ENCODE measurements around the gene PLCH1. TPM values are rescaled to one million over a fixed set of nuclear protein-coding genes. Genes with fewer than 3 reads are reported as not detected.

PLCH1 gene
- total RNA-seq, 1 donor from 2014 or later: 0.26 TPM

DNA sequence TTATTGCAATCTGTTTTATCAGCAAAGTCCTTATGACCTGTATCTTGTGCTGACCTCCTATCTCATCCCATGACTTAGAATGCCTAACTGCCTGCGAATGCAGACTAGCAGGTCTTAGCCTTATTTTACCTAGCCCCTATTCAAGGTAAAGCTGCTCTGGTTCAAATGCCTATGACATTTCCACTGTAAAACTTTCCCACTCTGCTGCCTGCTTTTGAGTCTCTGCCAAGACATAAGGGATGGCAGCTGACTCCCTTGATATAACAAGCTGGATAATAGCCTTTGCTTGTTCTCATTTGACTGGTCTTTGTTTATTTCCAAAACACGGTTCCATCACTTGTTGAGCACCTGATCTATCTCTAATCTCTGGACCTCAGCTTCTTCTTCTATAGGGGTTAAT, 319.5 kb downstream of the PLCH1 start:
- H3K27me3 ChIP-seq (ENCODE audit: control insufficient read depth, insufficient read depth, low read length): no peaks in the 10 kb centered on the region
- no peaks in the 10 kb centered on the region for H3K36me3 ChIP-seq (ENCODE audit: control insufficient read depth, insufficient read depth, low read length)
- TF ChIP-seq, protein P1, sequence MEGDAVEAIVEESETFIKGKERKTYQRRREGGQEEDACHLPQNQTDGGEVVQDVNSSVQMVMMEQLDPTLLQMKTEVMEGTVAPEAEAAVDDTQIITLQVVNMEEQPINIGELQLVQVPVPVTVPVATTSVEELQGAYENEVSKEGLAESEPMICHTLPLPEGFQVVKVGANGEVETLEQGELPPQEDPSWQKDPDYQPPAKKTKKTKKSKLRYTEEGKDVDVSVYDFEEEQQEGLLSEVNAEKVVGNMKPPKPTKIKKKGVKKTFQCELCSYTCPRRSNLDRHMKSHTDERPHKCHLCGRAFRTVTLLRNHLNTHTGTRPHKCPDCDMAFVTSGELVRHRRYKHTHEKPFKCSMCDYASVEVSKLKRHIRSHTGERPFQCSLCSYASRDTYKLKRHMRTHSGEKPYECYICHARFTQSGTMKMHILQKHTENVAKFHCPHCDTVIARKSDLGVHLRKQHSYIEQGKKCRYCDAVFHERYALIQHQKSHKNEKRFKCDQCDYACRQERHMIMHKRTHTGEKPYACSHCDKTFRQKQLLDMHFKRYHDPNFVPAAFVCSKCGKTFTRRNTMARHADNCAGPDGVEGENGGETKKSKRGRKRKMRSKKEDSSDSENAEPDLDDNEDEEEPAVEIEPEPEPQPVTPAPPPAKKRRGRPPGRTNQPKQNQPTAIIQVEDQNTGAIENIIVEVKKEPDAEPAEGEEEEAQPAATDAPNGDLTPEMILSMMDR (IDR thresholded peaks at IDR 0.05; ENCODE audit: insufficient read depth, low read length, severe bottlenecking): no peak
- DNase-seq (ENCODE audit: low read depth): no peak
- no peak for FAIRE-seq
- H3K4me3 ChIP-seq (ENCODE audit: low read depth, low read length): no peak overlapping the region

DNA sequence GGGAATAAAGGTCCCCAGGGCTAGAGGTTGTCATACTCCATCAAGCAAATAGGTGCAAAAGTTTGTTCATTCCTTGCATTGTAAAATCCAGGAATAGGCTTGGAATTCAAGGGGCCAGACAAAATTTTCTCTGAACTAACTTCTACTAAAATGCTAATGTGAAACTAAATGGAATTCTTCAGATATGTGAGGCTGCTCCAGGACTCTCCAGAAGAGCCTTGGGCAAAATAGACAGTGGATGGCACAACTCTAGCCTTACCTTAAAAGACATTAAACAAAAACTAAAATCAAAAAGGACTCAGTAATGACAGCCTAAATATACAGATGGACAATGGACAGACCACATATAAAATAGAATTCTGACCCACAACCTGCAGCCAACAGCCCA, 320.6 kb downstream of the PLCH1 start:
- H3K27me3 ChIP-seq (ENCODE audit: control insufficient read depth, insufficient read depth, low read length): no peaks in the 10 kb centered on the region
- no peaks in the 10 kb centered on the region for H3K36me3 ChIP-seq (ENCODE audit: control insufficient read depth, insufficient read depth, low read length)
- H3K4me3 ChIP-seq (ENCODE audit: low read depth, low read length): no peak overlapping the region
- no peak for DNase-seq (ENCODE audit: low read depth)
- TF ChIP-seq, protein P1 (IDR thresholded peaks at IDR 0.05; ENCODE audit: insufficient read depth, low read length, severe bottlenecking): no peak
- no peak for FAIRE-seq

DNA sequence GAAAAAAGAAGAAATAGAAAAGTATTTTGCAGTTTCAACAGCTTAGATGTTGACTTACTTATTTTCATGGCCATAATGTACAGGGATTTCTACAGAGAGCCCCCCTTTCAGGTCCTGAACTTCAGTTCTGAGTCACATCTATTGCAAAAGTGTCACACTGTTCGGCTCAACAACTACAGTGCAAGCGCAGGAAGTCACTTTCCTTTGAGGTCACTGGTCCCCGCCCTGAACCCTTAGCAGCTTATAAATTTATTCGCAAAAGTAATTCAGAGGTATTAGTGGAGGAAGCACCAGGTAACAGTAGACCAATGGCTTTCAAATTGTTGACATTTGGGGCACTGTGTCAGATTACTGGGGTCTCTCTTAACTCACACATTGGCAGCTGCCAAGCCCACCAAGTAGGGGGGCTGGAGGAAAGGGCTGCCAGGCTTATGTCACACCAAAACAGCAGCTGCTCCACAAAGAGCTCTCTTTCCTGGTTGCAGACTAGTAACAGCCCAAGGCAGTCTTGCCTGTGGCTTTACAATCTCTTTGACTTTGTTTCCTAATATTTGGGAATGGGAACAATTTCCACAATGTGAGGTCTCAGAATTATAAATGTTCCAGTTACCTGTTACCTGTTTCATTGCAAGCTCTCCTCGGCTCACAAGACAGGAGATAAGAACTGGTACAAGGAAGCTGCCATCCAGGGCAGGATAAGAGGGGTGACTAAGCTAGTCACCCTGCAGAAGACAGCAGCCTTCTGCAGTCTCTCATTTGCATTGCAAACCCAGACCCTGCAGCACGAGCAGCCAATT, 321.1 kb downstream of the PLCH1 start:
- Histone ChIP-seq H3K27me3 (ENCODE audit: control insufficient read depth, insufficient read depth, low read length) (no peaks in the 10 kb centered on the region), H3K36me3 (ENCODE audit: control insufficient read depth, insufficient read depth, low read length) (no peaks in the 10 kb centered on the region), H3K4me3 (ENCODE audit: low read depth, low read length) (no peak overlapping the region)
- FAIRE-seq (no peak), DNase-seq (ENCODE audit: low read depth) (peak; percentile 19)
- TF ChIP-seq, protein P1 (IDR thresholded peaks at IDR 0.05; ENCODE audit: insufficient read depth, low read length, severe bottlenecking): no peak

DNA sequence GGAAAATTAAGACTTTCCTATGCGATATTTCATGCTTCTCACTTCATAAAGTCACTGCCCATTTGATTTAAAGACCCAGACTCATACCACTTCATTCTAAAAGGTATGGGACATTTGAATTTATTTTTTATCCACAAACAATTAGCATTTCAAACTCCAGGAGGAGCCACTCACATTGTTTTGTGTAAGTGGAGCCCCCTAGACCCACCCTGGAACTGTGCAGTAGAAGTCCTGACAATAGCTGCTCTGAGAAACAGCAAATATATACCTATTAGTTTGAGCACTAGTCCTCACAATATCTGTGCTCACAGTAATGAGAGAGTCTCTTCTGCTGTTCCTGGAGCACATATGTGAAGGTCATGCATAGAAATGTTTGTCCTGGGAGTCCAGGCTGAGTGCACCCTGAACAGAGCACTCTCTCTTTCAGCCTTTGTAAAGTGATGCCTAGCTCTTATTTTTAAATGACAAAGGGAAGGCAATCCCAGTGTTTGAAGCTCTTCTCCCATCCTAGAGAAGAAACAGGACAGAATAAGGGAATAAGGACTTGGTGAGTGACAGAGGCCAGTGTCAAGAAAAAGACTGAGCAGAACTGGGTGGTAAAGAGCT, 323.9 kb downstream of the PLCH1 start:
- TF ChIP-seq, protein P1 (IDR thresholded peaks at IDR 0.05; ENCODE audit: insufficient read depth, low read length, severe bottlenecking): no peak
- no peaks in the 10 kb centered on the region for H3K27me3 ChIP-seq (ENCODE audit: control insufficient read depth, insufficient read depth, low read length)
- FAIRE-seq (no peak), DNase-seq (ENCODE audit: low read depth) (no peak)
- no peaks in the 10 kb centered on the region for H3K36me3 ChIP-seq (ENCODE audit: control insufficient read depth, insufficient read depth, low read length)
- H3K4me3 ChIP-seq (ENCODE audit: low read depth, low read length): no peak overlapping the region

DNA sequence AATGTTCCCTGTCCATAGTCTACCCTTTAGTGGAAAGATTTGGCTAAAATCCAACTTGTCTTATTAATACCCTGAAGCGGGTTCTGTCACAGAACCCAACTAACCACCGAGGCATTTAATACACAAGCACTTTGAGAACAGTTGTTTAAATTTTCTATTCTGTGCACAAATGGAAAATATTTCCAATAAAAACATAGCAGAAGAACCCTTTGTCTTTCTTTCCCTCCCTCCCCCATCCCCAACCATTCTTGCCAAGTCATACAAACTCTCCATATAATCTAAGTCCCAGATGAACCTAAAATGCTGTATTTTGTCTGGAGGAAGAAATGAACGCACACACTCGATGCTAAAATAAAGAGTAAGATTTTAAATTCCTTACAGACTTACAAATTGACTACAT, 324.5 kb downstream of the PLCH1 start:
- FAIRE-seq (no peak), DNase-seq (ENCODE audit: low read depth) (no peak)
- TF ChIP-seq, protein P1 (IDR thresholded peaks at IDR 0.05; ENCODE audit: insufficient read depth, low read length, severe bottlenecking): no peak
- H3K36me3 ChIP-seq (ENCODE audit: control insufficient read depth, insufficient read depth, low read length): no peaks in the 10 kb centered on the region
- H3K4me3 ChIP-seq (ENCODE audit: low read depth, low read length): no peak overlapping the region
- no peaks in the 10 kb centered on the region for H3K27me3 ChIP-seq (ENCODE audit: control insufficient read depth, insufficient read depth, low read length)

All from bronchial epithelial cell (primary cell).